Measurements from ENCODE around the gene SF3A2. TPM values are rescaled to one million over a fixed set of nuclear protein-coding genes. Genes with fewer than 3 reads are reported as not detected.

Gene SF3A2
- total and polyA plus RNA-seq, 2 experiments from 2014 or later, result 21.2 to 75.3 TPM

GRCh38 chr19:2239771-2240770 lies 3.4 kb downstream of the SF3A2 start:
- H3K27ac ChIP-seq, result peak overlapping the region; percentile 97
- no peaks in the 10 kb centered on the region for H3K9me2 ChIP-seq (replicated peaks; ENCODE audit: insufficient read depth)
- H3K4me2 ChIP-seq, result peak overlapping the region; percentile 84
- H3K4me1 ChIP-seq (ENCODE audit: insufficient read depth), result peaks cover 68% of the 10 kb centered on the region
- peaks cover 89% of the 10 kb centered on the region for H3K79me2 ChIP-seq
- H3K27me3 ChIP-seq, result no peaks in the 10 kb centered on the region
- H2AFZ ChIP-seq, result no peak overlapping the region
- 49% methylated on average over 34 of the region's 34 CpGs for WGBS (ENCODE audit: low lambda C conversion rate, missing lambda C conversion rate)
- no peak for DNase-seq (ENCODE audit: low spot score)
- H3K4me3 ChIP-seq, result peak overlapping the region; percentile 41
- H3K9me3 ChIP-seq (ENCODE audit: low read depth), result no peaks in the 10 kb centered on the region
- no peak for TF ChIP-seq CTCF (IDR thresholded peaks at IDR 0.05; ENCODE audit: poor library complexity)
- TF ChIP-seq EZH2 (IDR thresholded peaks at IDR 0.05; ENCODE audit: borderline replicate concordance), result no peak
- H4K20me1 ChIP-seq (ENCODE audit: insufficient read depth, poor library complexity, severe bottlenecking), result peaks cover 56% of the 10 kb centered on the region
- H3K36me3 ChIP-seq (replicated peaks; ENCODE audit: insufficient read depth, low read depth), result no peaks in the 10 kb centered on the region

GRCh38 chr19:2240881-2241760 lies 4.5 kb downstream of the SF3A2 start:
- Histone ChIP-seq H4K20me1 (ENCODE audit: insufficient read depth, poor library complexity, severe bottlenecking) (peaks cover 59% of the 10 kb centered on the region), H3K79me2 (peaks cover 85% of the 10 kb centered on the region), H3K36me3 (replicated peaks; ENCODE audit: insufficient read depth, low read depth) (no peaks in the 10 kb centered on the region), H2AFZ (no peak overlapping the region), H3K27ac (peak overlapping the region; percentile 97), H3K9me2 (replicated peaks; ENCODE audit: insufficient read depth) (no peaks in the 10 kb centered on the region), H3K4me1 (ENCODE audit: insufficient read depth) (peaks cover 66% of the 10 kb centered on the region), H3K4me3 (no peak overlapping the region), H3K4me2 (peak overlapping the region; percentile 84), H3K27me3 (no peaks in the 10 kb centered on the region), H3K9me3 (ENCODE audit: low read depth) (no peaks in the 10 kb centered on the region)
- TF ChIP-seq EZH2phosphoT487 (IDR thresholded peaks at IDR 0.05; ENCODE audit: low read depth, severe bottlenecking, unreplicated experiment) (no peak), CTCF (IDR thresholded peaks at IDR 0.05; ENCODE audit: poor library complexity) (no peak), EZH2 (IDR thresholded peaks at IDR 0.05; ENCODE audit: borderline replicate concordance) (no peak)
- DNase-seq (ENCODE audit: low spot score), result no peak
- 89% methylated on average over 41 of the region's 41 CpGs for WGBS (ENCODE audit: low lambda C conversion rate, missing lambda C conversion rate)

DNA sequence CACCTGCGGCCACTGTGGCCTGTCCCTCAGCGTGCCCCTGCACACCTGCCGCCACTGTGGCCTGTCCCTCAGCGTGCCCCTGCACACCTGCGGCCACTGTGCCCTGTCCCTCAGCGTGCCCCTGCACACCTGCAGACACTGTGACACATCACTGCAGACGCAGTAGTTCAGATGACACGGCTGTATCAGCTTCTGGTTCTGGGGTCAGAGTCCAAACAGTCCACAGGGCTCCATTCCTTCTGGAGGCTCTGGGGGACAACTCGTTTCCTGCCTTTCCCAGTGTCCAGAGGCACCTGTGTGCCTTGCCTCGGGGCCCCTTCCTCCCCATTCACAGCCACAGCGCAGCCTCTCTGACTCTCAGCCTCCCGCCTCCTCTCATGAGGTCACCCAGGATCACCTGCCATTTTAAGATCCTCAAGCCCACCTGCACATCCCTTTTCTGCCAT lies 5.5 kb downstream of the SF3A2 start:
- Histone ChIP-seq H2AFZ (no peak overlapping the region), H3K9me3 (ENCODE audit: low read depth) (no peaks in the 10 kb centered on the region), H3K36me3 (replicated peaks; ENCODE audit: insufficient read depth, low read depth) (no peaks in the 10 kb centered on the region), H4K20me1 (ENCODE audit: insufficient read depth, poor library complexity, severe bottlenecking) (peaks cover 59% of the 10 kb centered on the region), H3K79me2 (peaks cover 83% of the 10 kb centered on the region), H3K27me3 (no peaks in the 10 kb centered on the region), H3K9me2 (replicated peaks; ENCODE audit: insufficient read depth) (no peaks in the 10 kb centered on the region), H3K4me1 (ENCODE audit: insufficient read depth) (peaks cover 66% of the 10 kb centered on the region), H3K4me2 (peak overlapping the region; percentile 84), H3K4me3 (no peak overlapping the region), H3K27ac (peak overlapping the region; percentile 97)
- WGBS (ENCODE audit: low lambda C conversion rate, missing lambda C conversion rate), result 75% methylated on average over 12 of the region's 12 CpGs
- DNase-seq (ENCODE audit: low spot score), result peak; percentile 80
- TF ChIP-seq EZH2 (IDR thresholded peaks at IDR 0.05; ENCODE audit: borderline replicate concordance), result no peak

All from hepatocyte (in vitro differentiated cells).